ENCODE results near the gene CLOCK.

The CLOCK gene

DNA sequence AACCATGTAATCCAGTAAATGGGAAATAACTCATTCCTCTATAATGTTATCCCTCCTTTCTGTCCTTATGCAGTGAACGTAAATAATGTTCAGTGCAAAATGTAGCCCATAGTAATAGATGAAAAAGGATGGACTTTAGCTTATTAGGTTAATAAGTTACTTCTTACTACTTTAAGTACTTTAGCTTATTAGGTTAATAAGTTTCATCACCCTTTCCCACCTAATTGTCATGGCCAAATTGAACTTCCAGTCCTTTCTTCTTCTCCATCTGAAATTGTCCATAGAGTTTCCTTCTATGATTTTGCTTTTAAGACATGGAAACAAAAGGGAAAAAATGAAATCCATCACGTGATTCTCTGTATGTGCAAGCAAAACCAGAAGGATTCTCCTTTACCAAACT lies 166.1 kb downstream of the CLOCK start:
- DNase-seq (ENCODE audit: low spot score), result no peak

DNA sequence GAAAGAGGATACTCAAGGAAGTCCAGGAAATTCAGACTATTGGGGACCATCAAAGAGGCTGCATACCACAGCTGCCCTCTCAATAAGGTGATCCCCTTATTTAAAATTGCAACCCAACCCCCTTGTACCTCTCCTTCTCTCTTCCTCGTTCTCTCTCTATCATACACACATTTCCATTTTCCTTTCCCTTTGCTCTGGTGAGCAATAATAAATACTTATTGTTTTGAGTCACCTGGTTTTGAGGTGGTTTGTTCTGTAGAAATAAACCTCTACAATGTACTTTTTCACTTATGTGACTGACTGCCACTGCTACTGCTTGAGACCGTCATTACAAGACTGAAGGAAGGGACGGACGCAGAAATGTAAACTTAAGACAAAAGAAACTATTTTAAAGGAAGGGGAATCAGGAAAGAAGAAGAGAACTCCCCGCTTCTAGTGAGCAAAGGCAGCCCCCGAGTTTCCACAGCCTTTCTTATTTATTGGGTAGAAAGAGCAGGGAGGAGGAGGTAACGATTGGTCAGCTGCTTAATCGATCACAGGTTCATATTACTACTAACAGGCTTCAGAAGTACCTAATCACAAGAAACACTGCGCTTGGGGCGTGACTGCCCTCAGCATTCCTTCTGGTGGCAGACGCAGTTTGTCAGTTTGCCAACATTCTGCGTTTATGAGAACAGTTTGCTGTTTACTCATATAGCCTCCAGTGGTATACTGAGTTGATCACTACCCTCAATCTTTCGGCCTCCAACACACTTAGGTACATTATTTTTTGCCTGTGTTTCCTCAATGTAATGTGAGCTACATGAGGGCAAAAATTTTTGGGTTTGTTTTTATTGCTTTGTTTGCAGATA lies 167.9 kb downstream of the CLOCK start:
- DNase-seq (ENCODE audit: low spot score), result no peak

All from CD4-positive, alpha-beta T cell treated with Interleukin-2 at 100 ng/mL for 4 hours (primary cell).